GM18951 (cell line): ENCODE data around the gene GALM.

ENCODE experiments used
- POLR2A ChIP-seq: IDR thresholded peaks from 4 replicates; pipeline ENCODE4 v1.6.1; 2011; ENCODE audit warnings: mild to moderate bottlenecking; ENCODE audit not compliant: insufficient read length, insufficient read depth; ENCODE audit errors: extremely low read depth
- in situ Hi-C: fragments of 300-500 bp; cut with MboI; formaldehyde crosslinking; loops from one replicate; pipeline ENCODE4 v1.12.0; 2022; ENCODE audit warnings: low sequenced_read_pairs, mixed read lengths, inconsistent platforms; ENCODE audit not compliant: unreplicated experiment

Gene GALM

DNA sequence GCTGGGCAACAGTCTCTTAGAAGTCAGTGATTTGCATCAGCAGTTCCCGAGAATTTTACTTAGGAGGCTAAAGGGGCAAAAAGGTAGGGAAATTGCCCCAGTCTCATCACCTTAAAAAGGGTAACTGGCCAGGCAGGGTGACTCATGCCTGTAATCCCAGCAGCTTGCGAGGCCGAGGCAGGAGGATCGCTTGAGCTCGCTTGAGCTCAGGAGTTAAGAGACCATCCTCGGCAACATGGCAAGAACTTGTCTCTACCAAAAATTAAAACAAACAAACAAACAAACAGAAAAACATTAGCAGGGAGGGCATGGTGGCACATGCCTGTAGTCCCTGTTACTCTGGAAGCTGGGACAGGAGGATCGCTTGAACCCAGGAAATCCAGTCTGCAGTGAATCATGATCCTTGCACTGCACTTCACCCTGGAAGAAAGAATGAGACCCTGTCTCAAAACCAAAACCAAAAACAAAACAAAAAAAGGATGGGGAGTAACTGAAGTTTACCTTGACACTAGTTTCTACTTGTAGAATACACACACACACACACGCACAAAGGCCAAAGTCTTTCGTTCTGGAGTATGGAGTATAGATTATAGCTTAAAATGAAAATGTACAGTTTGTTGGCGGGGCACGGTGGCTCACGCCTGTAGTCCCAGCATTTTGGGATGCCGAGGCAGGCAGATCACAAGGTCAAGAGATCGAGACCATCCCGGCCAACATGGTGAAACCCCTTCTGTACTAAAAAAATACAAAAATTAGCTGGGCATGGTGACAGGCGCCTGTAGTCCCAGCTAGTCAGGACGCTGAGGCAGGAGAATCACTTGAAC lies 109.4 kb downstream of the GALM start:
- no peak for TF ChIP-seq POLR2A
- in situ Hi-C loops = no loop called here

- no peak for TF ChIP-seq POLR2A
- in situ Hi-C loops = no loop called here
Measured at GRCh38 chr2:38775921-38776225, 110.0 kb downstream of the GALM start.

- in situ Hi-C loops = no loop called here
- no peak for TF ChIP-seq POLR2A
Measured at GRCh38 chr2:38776531-38776930, 110.6 kb downstream of the GALM start.

DNA sequence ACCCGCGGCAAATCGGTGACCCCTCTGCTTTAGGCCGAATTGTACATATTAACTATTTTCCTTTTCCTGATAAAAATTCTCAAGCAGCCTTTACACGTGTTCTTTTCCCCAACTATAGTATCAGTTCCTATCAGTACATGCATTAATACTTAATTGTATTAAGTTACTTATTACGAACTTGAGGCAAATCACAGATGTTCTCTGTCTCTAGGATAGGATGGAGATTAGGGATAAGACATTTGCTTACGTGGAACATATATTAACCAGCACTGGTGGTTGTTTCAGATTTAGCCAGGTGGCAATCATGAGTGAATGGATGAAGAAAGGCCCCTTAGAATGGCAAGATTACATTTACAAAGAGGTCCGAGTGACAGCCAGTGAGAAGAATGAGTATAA lies 112.8 kb downstream of the GALM start:
- in situ Hi-C loops = no loop called here
- TF ChIP-seq POLR2A = no peak

GRCh38 chr2:38783586-38783985 lies 117.7 kb downstream of the GALM start:
- TF ChIP-seq POLR2A = no peak
- in situ Hi-C loops = no loop called here
